ENCODE data around the gene DEPDC1B.

- TF ChIP-seq CTCF (IDR thresholded peaks at IDR 0.05) (no peak), POLR2A (IDR thresholded peaks at IDR 0.05) (no peak)
These were observed 43.7 kb upstream of the DEPDC1B start for GRCh38 chr5:60743511-60744314.
